Measurements from ENCODE around the gene CNTNAP5. TPM values are rescaled to one million over a fixed set of nuclear protein-coding genes. Genes with fewer than 3 reads are reported as not detected.

The CNTNAP5 gene
- total and polyA plus RNA-seq, 2 of the 8 experiments (the other 6 are each of a cell fraction or from before 2014, with no cell fraction given): 0.11 to 0.76 TPM

GRCh38 chr2:124652099-124652498 lies 627.0 kb downstream of the CNTNAP5 start (continued):
- TF ChIP-seq CHD7 (IDR thresholded peaks at IDR 0.05; ENCODE audit: insufficient replicate concordance, low read length) (no peak), TCF12 (IDR thresholded peaks at IDR 0.05; ENCODE audit: low read depth, low read length) (no peak), CTCF (IDR thresholded peaks at IDR 0.05; ENCODE audit: control extremely low read depth in 1 of 3, insufficient read depth in 1 of 3, low read depth in 1 of 3, low read length in 3 of 3) (no peak), CTBP2 (IDR thresholded peaks at IDR 0.05; ENCODE audit: borderline replicate concordance, insufficient read depth, insufficient read length, low read length) (no peak), SIRT6 (IDR thresholded peaks at IDR 0.05; ENCODE audit: low read length) (no peak), POU5F1 (IDR thresholded peaks at IDR 0.05; ENCODE audit: low read depth, low read length) (no peak), KDM1A (IDR thresholded peaks at IDR 0.05; ENCODE audit: borderline replicate concordance, low read length) (no peak), RNF2 (IDR thresholded peaks at IDR 0.05; ENCODE audit: borderline replicate concordance, low read depth, low read length, missing control alignments, poor library complexity, severe bottlenecking) (no peak), KDM5A (IDR thresholded peaks at IDR 0.05; ENCODE audit: low read length) (no peak)

All from H1 (cell line).